HG03066 (cell line): ENCODE measurements around the gene CHMP3.
"Not testable (repeated sequence)": the region's sequence is repeated elsewhere in the genome, so short reads cannot be mapped to it uniquely, and the experiment has no call there.

Source experiments
- ATAC-seq: cut with Tn5 transposase; IDR thresholded peaks from one replicate; pipeline ENCODE4 v1.9.1; 2021; ENCODE audit warnings: low read depth; ENCODE audit not compliant: unreplicated experiment

Gene CHMP3

GRCh38 chr2:86512892-86513291 is 50.4 kb downstream of the CHMP3 start:
- ATAC-seq = no peak

GRCh38 chr2:86512034-86512433 is 51.2 kb downstream of the CHMP3 start:
- no peak for ATAC-seq

- ATAC-seq = no peak
Measured at GRCh38 chr2:86510436-86510933, 52.8 kb downstream of the CHMP3 start.

GRCh38 chr2:86507600-86507999 is 55.6 kb downstream of the CHMP3 start:
- no peak for ATAC-seq

GRCh38 chr2:86500325-86501083 is 62.7 kb downstream of the CHMP3 start:
- no peak for ATAC-seq

- ATAC-seq = no peak
Measured at GRCh38 chr2:86499326-86499725, 63.9 kb downstream of the CHMP3 start.

- no peak for ATAC-seq
Measured at GRCh38 chr2:86498468-86499260, 64.6 kb downstream of the CHMP3 start.

GRCh38 chr2:86496391-86496790 is 66.9 kb downstream of the CHMP3 start:
- ATAC-seq = not testable (repeated sequence)

- no peak for ATAC-seq
Measured at GRCh38 chr2:86492048-86492453, 71.2 kb downstream of the CHMP3 start.

GRCh38 chr2:86491088-86491487 is 72.2 kb downstream of the CHMP3 start:
- ATAC-seq = no peak

GRCh38 chr2:86490245-86490644 is 73.0 kb downstream of the CHMP3 start:
- no peak for ATAC-seq

- ATAC-seq = no peak
Measured at GRCh38 chr2:86489542-86489941, 73.7 kb downstream of the CHMP3 start.

- no peak for ATAC-seq
Measured at GRCh38 chr2:86488561-86489250, 74.5 kb downstream of the CHMP3 start.

- ATAC-seq = no peak
Measured at GRCh38 chr2:86487062-86487461, 76.2 kb downstream of the CHMP3 start.

GRCh38 chr2:86485802-86486201 is 77.4 kb downstream of the CHMP3 start:
- ATAC-seq = no peak

GRCh38 chr2:86485103-86485502 is 78.1 kb downstream of the CHMP3 start:
- no peak for ATAC-seq

- ATAC-seq = no peak
Measured at GRCh38 chr2:86484385-86484784, 78.9 kb downstream of the CHMP3 start.

- no peak for ATAC-seq
Measured at GRCh38 chr2:86482034-86482433, 81.2 kb downstream of the CHMP3 start.

GRCh38 chr2:86480105-86480504 is 83.1 kb downstream of the CHMP3 start:
- ATAC-seq = no peak

GRCh38 chr2:86477349-86477748 is 85.9 kb downstream of the CHMP3 start:
- ATAC-seq = no peak

- ATAC-seq = no peak
Measured at GRCh38 chr2:86476918-86477317, 86.3 kb downstream of the CHMP3 start.
